ENCODE results near the gene VAT1L.

Gene VAT1L

DNA sequence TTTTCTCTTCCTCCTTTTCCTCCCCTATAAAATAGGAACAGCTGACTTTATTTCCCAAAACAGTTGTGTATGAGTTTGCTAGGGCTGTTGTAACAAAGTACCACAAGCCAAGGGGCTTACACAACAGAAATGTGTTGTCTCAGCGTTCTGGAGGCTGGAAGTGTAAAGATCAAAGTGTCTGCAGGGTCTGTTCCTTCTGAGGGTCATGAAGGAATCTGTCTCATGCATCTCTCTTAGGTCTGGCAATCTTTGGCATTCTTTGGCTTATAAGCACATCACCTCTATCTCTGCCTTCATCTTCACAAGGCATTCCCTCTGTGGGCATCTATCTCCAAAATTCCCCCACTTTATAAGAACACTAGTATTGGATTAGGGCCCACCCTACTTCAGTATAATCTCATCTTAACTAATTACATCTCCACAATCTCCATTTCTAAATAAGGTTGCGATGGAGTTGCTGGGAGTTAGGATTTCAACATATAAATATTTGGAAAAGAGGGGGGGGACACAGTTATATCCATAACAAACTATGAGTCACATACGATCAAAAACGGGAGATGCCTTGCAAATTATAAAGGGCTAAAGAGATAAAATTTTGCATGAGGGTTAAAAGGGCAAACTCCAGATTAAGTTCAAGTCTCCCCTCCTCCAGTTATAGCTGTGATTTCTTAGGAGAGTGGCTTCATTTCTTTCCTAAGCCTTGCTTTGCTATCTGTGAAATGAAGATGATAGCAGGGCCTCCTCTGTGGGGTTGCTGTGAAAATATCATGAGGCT lies 109.7 kb downstream of the VAT1L start:
- no peak overlapping the region for H3K27ac Mint-ChIP-seq
- H3K27me3 Mint-ChIP-seq (ENCODE audit: low read depth, poor library complexity), result peaks cover 8% of the 10 kb centered on the region
- H3K9me3 Mint-ChIP-seq, result no peaks in the 10 kb centered on the region
- H3K4me1 Mint-ChIP-seq, result peaks cover 34% of the 10 kb centered on the region
- no peaks in the 10 kb centered on the region for H3K36me3 Mint-ChIP-seq (ENCODE audit: low read depth)
- TF ChIP-seq, protein P1, sequence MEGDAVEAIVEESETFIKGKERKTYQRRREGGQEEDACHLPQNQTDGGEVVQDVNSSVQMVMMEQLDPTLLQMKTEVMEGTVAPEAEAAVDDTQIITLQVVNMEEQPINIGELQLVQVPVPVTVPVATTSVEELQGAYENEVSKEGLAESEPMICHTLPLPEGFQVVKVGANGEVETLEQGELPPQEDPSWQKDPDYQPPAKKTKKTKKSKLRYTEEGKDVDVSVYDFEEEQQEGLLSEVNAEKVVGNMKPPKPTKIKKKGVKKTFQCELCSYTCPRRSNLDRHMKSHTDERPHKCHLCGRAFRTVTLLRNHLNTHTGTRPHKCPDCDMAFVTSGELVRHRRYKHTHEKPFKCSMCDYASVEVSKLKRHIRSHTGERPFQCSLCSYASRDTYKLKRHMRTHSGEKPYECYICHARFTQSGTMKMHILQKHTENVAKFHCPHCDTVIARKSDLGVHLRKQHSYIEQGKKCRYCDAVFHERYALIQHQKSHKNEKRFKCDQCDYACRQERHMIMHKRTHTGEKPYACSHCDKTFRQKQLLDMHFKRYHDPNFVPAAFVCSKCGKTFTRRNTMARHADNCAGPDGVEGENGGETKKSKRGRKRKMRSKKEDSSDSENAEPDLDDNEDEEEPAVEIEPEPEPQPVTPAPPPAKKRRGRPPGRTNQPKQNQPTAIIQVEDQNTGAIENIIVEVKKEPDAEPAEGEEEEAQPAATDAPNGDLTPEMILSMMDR (IDR thresholded peaks at IDR 0.05), result no peak
- no peak for DNase-seq
- H3K4me3 Mint-ChIP-seq, result no peak overlapping the region

GRCh38 chr16:77898671-77899211 lies 110.4 kb downstream of the VAT1L start:
- no peak overlapping the region for H3K4me3 Mint-ChIP-seq
- H3K9me3 Mint-ChIP-seq, result no peaks in the 10 kb centered on the region
- H3K27me3 Mint-ChIP-seq (ENCODE audit: low read depth, poor library complexity), result peaks cover 8% of the 10 kb centered on the region
- TF ChIP-seq, protein P1 (IDR thresholded peaks at IDR 0.05), result no peak
- no peaks in the 10 kb centered on the region for H3K36me3 Mint-ChIP-seq (ENCODE audit: low read depth)
- DNase-seq, result no peak
- no peak overlapping the region for H3K27ac Mint-ChIP-seq
- peaks cover 34% of the 10 kb centered on the region for H3K4me1 Mint-ChIP-seq

- no peaks in the 10 kb centered on the region for H3K9me3 Mint-ChIP-seq
- H3K27me3 Mint-ChIP-seq (ENCODE audit: low read depth, poor library complexity), result peaks cover 2% of the 10 kb centered on the region
- peaks cover 28% of the 10 kb centered on the region for H3K4me1 Mint-ChIP-seq
- no peak overlapping the region for H3K27ac Mint-ChIP-seq
- no peak overlapping the region for H3K4me3 Mint-ChIP-seq
- no peaks in the 10 kb centered on the region for H3K36me3 Mint-ChIP-seq (ENCODE audit: low read depth)
- no peak for DNase-seq
- TF ChIP-seq, protein P1 (IDR thresholded peaks at IDR 0.05), result no peak
These were observed 111.1 kb downstream of the VAT1L start for GRCh38 chr16:77899416-77899815.

GRCh38 chr16:77905374-77905920 lies 117.1 kb downstream of the VAT1L start:
- Mint-ChIP-seq H3K4me1 (peaks cover 19% of the 10 kb centered on the region), H3K27ac (no peak overlapping the region), H3K27me3 (ENCODE audit: low read depth, poor library complexity) (peaks cover 10% of the 10 kb centered on the region), H3K4me3 (no peak overlapping the region), H3K36me3 (ENCODE audit: low read depth) (no peaks in the 10 kb centered on the region), H3K9me3 (no peaks in the 10 kb centered on the region)
- no peak for DNase-seq
- TF ChIP-seq, protein P1 (IDR thresholded peaks at IDR 0.05), result no peak

DNA sequence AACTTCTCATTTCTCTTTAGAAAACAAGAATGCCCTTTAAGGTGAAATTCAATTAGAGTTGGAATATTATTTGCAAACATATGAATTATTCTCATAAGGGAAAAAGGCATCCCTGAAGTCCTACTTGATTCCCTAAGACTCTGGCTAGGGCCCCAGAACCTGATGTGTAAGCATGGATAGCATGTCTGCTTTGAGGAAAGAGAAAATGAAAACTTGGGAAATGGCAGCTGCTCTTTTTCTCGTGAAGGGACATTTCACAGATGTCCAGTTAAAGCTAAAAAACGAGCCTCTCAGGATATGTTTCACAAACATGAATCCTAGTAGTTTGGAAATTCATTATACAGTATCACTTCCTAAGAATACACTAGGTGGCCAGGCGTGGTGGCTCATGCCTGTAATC lies 121.7 kb downstream of the VAT1L start:
- Mint-ChIP-seq H3K9me3 (no peaks in the 10 kb centered on the region), H3K36me3 (ENCODE audit: low read depth) (no peaks in the 10 kb centered on the region), H3K27me3 (ENCODE audit: low read depth, poor library complexity) (peaks cover 10% of the 10 kb centered on the region), H3K27ac (no peak overlapping the region), H3K4me3 (no peak overlapping the region), H3K4me1 (peaks cover 15% of the 10 kb centered on the region)
- DNase-seq, result no peak
- TF ChIP-seq, protein P1 (IDR thresholded peaks at IDR 0.05), result no peak
